LNCaP clone FGC (cell line): Measurements from ENCODE around the gene RASA1.

Experiments
- DNase-seq: peaks from one replicate; pipeline ENCODE4 v3.0.0-alpha.2; 2011; ENCODE audit warnings: low read depth
- H3K4me3 ChIP-seq: 2 replicates; pipeline ENCODE4 v1.5.1; 2011; ENCODE audit warnings: mild to moderate bottlenecking, low read depth, low read length, control low read depth
- CTCF ChIP-seq: IDR thresholded peaks from 2 replicates; pipeline ENCODE4 v1.5.1; 2012; ENCODE audit warnings: mild to moderate bottlenecking; ENCODE audit not compliant: control insufficient read depth, insufficient read depth; ENCODE audit errors: extremely low read depth

RASA1 gene

GRCh38 chr5:87360132-87360531 is 92.4 kb downstream of the RASA1 start:
- DNase-seq = no peak
- H3K4me3 ChIP-seq = no peak overlapping the region
- no peak for TF ChIP-seq CTCF

GRCh38 chr5:87361031-87361445 is 93.4 kb downstream of the RASA1 start:
- DNase-seq = no peak
- no peak for TF ChIP-seq CTCF
- H3K4me3 ChIP-seq = no peak overlapping the region

GRCh38 chr5:87361536-87362213 is 94.0 kb downstream of the RASA1 start:
- no peak for TF ChIP-seq CTCF
- no peak for DNase-seq
- H3K4me3 ChIP-seq = no peak overlapping the region

GRCh38 chr5:87367243-87367642 is 99.6 kb downstream of the RASA1 start:
- TF ChIP-seq CTCF = no peak
- DNase-seq = no peak
- no peak overlapping the region for H3K4me3 ChIP-seq

GRCh38 chr5:87368601-87369000 is 100.9 kb downstream of the RASA1 start:
- DNase-seq = no peak
- no peak for TF ChIP-seq CTCF
- no peak overlapping the region for H3K4me3 ChIP-seq

GRCh38 chr5:87369431-87369830 is 101.7 kb downstream of the RASA1 start:
- no peak for DNase-seq
- no peak for TF ChIP-seq CTCF
- no peak overlapping the region for H3K4me3 ChIP-seq

- H3K4me3 ChIP-seq = no peak overlapping the region
- no peak for TF ChIP-seq CTCF
- DNase-seq = no peak
Measured at GRCh38 chr5:87372705-87373104, 105.0 kb downstream of the RASA1 start.
